RWPE1 (cell line): Measurements from ENCODE around the gene CHMP6.

ENCODE experiments used
- CTCF ChIA-PET: fragments of 350-600 bp; sonication (Branson Sonifier 250); formaldehyde crosslinking; extraction: SDS; loops from one replicate; lab custom pipeline; 2021; lab: Yijun Ruan, JAX
- POLR2A ChIA-PET: fragments of 400-600 bp; formaldehyde crosslinking; extraction: SDS; loops from one replicate; lab custom pipeline; 2020; ENCODE audit warnings: antibody characterized with exemption; ENCODE audit not compliant: low non-redundant PET; lab: Yijun Ruan, JAX
- DNase-seq: peaks from one replicate; pipeline ENCODE4 v3.0.0; 2012; ENCODE audit warnings: low spot score
- H3K27ac ChIP-seq: fragments of 450-650 bp; 2 replicates; pipeline ENCODE4 v1.5.1; 2017
- CTCF ChIP-seq: fragments of 450-650 bp; conservative IDR thresholded peaks from 2 replicates; pipeline ENCODE4 v1.5.1; 2017; ENCODE audit warnings: low read depth, mild to moderate bottlenecking

Gene CHMP6

GRCh38 chr17:80947200-80947940 is 44.3 kb upstream of the CHMP6 start:
- no peak for DNase-seq
- CTCF ChIA-PET, result interaction anchor here (0.6 kb wide), 1 partner anchor 26 kb away, joined by 3 read pairs; no protein-coding TSS in a partner anchor
- POLR2A ChIA-PET, result no interaction called here
- 0 out of 2 replicates have a peak overlapping the region, but pooled peaks have one; percentile 5 for H3K27ac ChIP-seq
- TF ChIP-seq CTCF, result no peak

- H3K27ac ChIP-seq, result 0 out of 2 replicates have a peak overlapping the region, but pooled peaks have one; percentile 5
- no peak for DNase-seq
- no peak for TF ChIP-seq CTCF
- ChIA-PET POLR2A (no interaction called here), CTCF (interaction anchor here (0.6 to 0.7 kb wide), 2 partner anchors 27 to 847 kb away, joined by 3 to 4 read pairs; partner anchors contain the start of gene GAA)
These were observed 43.3 kb upstream of the CHMP6 start for GRCh38 chr17:80948019-80948975.

GRCh38 chr17:80948976-80949450 is 42.6 kb upstream of the CHMP6 start:
- no peak for DNase-seq
- CTCF ChIA-PET, result interaction anchor here (0.7 kb wide), 1 partner anchor 847 kb away, joined by 4 read pairs; the partner anchor contains the start of gene GAA
- POLR2A ChIA-PET, result no interaction called here
- no peak for TF ChIP-seq CTCF
- H3K27ac ChIP-seq, result 0 out of 2 replicates have a peak overlapping the region, but pooled peaks have one; percentile 5

GRCh38 chr17:80949451-80950421 is 41.9 kb upstream of the CHMP6 start:
- no peak for DNase-seq
- ChIA-PET CTCF (no interaction called here), POLR2A (no interaction called here)
- no peak for TF ChIP-seq CTCF
- H3K27ac ChIP-seq, result 0 out of 2 replicates have a peak overlapping the region, but pooled peaks have one; percentile 5

GRCh38 chr17:80950466-80951120 is 41.0 kb upstream of the CHMP6 start:
- H3K27ac ChIP-seq, result no peak overlapping the region
- TF ChIP-seq CTCF, result no peak
- no peak for DNase-seq
- ChIA-PET CTCF (no interaction called here), POLR2A (no interaction called here)
